D721Med (cell line): ENCODE data around the gene GID8.
"Not testable (repeated sequence)": the region's sequence is repeated elsewhere in the genome, so short reads cannot be mapped to it uniquely, and the experiment has no call there.

Source experiments
- DNase-seq: peaks from one replicate; pipeline ENCODE4 v3.0.0; 2011; ENCODE audit warnings: low spot score; ENCODE audit not compliant: insufficient read length
- FAIRE-seq: peaks from 2 replicates; lab custom pipeline; 2011; peaks lifted over from hg19 to GRCh38; lab: Jason Lieb, UNC
- TF ChIP-seq, protein P1 (sequence below): IDR thresholded peaks from 2 replicates; pipeline ENCODE4 v1.5.1; 2012; ENCODE audit warnings: mild to moderate bottlenecking, control low read depth; ENCODE audit not compliant: insufficient read depth; ENCODE audit errors: missing control alignments

GID8 gene

GRCh38 chr20:62922451-62922921, 15.5 kb upstream of the GID8 start:
- FAIRE-seq (no peak), DNase-seq (no peak)
- TF ChIP-seq, protein P1, sequence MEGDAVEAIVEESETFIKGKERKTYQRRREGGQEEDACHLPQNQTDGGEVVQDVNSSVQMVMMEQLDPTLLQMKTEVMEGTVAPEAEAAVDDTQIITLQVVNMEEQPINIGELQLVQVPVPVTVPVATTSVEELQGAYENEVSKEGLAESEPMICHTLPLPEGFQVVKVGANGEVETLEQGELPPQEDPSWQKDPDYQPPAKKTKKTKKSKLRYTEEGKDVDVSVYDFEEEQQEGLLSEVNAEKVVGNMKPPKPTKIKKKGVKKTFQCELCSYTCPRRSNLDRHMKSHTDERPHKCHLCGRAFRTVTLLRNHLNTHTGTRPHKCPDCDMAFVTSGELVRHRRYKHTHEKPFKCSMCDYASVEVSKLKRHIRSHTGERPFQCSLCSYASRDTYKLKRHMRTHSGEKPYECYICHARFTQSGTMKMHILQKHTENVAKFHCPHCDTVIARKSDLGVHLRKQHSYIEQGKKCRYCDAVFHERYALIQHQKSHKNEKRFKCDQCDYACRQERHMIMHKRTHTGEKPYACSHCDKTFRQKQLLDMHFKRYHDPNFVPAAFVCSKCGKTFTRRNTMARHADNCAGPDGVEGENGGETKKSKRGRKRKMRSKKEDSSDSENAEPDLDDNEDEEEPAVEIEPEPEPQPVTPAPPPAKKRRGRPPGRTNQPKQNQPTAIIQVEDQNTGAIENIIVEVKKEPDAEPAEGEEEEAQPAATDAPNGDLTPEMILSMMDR = no peak

DNA sequence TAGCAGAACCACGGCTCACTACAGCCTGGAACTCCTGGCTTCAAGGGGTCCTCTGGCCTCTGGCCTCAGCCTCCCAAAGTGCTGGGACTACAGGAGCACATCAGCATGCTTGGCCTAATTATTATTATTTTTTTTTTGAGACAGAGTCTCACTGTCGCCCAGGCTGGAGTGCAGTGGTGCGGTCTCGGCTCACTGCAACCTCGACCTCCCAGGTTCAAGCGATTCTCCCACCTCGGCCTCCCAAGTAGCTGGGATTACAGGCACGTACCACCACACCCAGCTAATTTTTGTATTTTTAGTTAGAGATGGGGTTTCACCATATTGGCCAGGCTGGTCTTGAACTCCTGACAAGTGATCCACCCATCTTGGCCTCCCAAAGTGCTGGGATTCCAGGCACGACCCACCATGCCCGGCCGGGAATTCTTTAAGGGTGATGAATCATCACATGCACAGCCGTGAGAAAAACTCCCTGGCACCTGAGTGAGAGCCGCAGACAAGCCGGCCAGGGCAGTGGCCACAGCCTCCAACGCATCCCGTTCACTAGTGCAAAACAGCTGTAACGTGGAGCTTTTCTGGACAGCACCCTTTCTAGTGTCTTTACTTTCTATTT, 14.8 kb upstream of the GID8 start:
- not testable (repeated sequence) for DNase-seq, FAIRE-seq

- TF ChIP-seq, protein P1 = no peak
- FAIRE-seq (no peak), DNase-seq (no peak)
Observed at GRCh38 chr20:62923669-62924441, 14.1 kb upstream of the GID8 start.

DNA sequence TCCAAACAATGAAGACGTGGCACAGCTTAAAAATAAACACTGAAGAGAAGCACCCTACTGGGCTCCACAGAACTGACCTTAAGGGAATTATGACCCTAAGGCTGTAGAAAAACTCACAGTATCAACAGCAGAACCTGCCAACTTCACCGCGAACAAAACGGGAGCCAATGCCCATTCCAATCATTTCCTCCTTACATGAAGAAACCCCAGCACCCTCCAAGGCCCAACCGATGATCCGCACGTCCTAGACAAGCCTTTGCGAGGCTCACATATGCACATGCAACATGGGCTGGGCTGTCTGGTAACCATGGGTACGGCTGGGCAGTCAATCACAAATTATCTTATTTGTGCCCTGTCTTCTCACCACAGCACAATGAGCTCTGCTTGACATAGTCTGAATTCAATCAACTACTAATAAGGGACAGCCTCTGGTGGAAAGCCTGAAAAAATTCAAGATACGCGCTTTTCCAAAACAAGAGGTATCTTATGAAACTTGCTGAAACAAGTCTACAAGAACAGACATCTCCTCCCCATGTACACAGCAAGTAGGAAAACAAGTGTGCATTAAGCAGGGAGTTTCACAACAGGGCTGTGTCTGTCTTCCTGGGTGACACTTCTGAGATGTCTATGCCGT, 13.4 kb upstream of the GID8 start:
- DNase-seq = no peak
- no peak for FAIRE-seq
- TF ChIP-seq, protein P1 = no peak

DNA sequence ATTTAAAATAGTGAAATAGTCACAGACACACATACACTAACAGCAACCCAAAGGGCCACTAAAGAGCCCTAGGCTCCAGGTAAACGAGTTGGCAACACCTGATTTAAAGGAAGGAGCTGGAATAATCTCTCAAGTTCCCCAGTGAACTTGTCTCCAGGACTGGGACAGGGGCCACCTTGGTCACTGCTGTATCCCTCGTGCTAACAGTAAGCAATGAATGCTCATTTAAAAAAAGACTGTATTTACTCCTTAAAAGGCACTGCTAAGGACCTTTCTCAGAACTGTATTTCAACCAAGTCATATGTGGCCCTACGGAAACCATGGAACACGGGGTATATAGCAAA, 12.9 kb upstream of the GID8 start:
- FAIRE-seq (no peak), DNase-seq (no peak)

GRCh38 chr20:62925420-62926228, 12.3 kb upstream of the GID8 start:
- no peak for FAIRE-seq

More for the DNA sequence above, 12.9 kb upstream of the GID8 start:
- TF ChIP-seq, protein P1 = no peak

More at GRCh38 chr20:62925420-62926228, 12.3 kb upstream of the GID8 start:
- no peak for DNase-seq
- TF ChIP-seq, protein P1 = no peak
